NCI-H2107 treated with DMSO at 0.1 percent for 48 hours (cell line): ENCODE results near the gene ENPP7.
"Not testable (repeated sequence)": the region's sequence is repeated elsewhere in the genome, so short reads cannot be mapped to it uniquely, and the experiment has no call there.

Experiments
- DNase-seq: peaks from one replicate; lab custom pipeline; 2025; ENCODE audit not compliant: unreplicated experiment; lab: John Stamatoyannopoulos, UW

Gene ENPP7

GRCh38 chr17:79748295-79749099 lies 17.8 kb downstream of the ENPP7 start:
- DNase-seq = no peak

DNA sequence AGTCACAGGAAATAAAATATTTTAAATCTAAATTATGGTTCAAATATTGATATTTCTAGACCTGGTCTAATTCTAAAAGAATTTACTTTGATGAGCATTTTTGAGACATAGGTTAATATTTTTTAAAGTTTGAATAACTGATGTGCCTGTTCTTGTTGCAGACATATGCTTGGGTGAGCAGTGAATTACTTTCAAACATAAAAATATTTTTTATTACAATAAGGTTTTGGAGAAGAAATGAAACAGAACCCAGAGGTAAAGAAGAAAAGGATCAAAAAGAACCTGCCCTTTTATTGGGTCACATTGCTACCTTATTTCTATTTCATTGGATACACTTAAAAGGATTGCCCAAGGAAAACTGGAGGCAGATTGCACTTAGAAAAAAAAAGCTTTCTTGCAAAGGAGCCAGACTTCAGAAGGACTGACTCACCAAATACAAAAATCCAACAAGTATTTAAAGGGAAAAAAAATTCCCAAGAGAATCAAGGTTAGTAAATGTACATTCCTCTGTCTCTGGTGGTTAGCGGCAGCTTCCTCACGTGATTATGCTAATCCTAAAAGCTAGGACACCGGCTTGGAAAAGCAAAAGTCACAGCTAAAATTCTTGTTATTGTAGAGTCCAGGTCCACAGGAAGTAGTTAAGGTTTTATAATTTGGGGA lies 18.5 kb downstream of the ENPP7 start:
- DNase-seq = no peak

GRCh38 chr17:79749958-79750357 lies 19.2 kb downstream of the ENPP7 start:
- no peak for DNase-seq

- no peak for DNase-seq
Observed at GRCh38 chr17:79750650-79751545, 20.2 kb downstream of the ENPP7 start.

- DNase-seq = no peak
Observed at GRCh38 chr17:79752175-79752574, 21.4 kb downstream of the ENPP7 start.

DNA sequence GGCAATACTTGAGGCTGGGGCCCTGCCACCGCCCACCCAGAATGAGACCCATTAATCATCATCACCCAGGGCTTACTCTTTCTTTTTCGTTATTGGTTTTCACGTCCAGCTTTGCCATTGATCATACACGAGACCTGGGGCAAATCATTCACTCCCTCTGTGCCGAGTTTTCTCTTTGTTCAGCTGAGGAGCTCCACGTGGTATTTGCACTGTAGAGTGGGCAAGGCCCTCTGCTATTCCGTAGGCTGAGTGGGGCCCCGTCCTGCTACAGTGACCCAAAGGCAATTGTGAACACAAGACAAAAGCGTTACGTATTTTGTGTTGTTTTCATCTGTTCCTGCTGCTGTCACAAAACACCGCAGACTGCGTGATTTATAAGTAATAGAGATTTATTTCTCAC lies 23.6 kb downstream of the ENPP7 start:
- no peak for DNase-seq

DNA sequence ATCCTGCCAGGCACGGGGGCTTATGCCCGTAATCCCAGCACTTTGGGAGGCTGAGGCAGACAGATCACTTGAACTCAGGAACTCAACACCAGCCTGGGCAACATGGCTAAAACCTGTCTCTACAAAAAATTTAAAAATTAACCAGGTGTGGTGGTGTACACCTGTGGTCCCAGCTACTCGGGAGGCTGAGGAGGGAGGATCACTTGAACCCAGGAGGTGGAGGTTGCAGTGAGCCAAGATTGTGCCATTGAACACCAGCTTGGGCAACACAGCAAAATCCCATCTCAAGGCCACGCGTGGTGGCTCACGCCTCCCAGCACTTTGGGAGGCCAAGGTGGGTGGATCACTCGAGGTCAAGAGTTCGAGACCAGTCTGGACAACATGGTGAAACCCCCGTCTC lies 24.2 kb downstream of the ENPP7 start:
- DNase-seq = not testable (repeated sequence)

DNA sequence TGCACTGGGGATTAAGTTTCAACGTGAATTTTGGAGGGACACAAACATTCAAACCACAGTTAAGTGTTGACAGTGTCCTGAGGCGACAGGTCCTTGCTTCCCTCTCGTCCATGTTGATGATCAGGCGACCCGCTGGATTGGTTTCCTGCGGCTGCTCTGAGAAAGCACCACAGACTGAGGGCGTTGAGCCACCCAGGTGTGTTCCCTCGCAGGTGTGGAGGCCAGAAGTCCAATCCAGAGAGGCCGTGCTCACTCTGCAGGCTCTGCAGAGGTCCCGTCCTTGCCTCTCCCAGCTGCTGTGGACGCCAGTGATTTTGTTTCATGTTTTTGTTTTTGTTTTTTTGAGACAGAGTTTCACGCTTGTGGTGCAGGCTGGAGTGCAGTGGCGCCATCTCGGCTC lies 24.8 kb downstream of the ENPP7 start:
- DNase-seq = no peak

DNA sequence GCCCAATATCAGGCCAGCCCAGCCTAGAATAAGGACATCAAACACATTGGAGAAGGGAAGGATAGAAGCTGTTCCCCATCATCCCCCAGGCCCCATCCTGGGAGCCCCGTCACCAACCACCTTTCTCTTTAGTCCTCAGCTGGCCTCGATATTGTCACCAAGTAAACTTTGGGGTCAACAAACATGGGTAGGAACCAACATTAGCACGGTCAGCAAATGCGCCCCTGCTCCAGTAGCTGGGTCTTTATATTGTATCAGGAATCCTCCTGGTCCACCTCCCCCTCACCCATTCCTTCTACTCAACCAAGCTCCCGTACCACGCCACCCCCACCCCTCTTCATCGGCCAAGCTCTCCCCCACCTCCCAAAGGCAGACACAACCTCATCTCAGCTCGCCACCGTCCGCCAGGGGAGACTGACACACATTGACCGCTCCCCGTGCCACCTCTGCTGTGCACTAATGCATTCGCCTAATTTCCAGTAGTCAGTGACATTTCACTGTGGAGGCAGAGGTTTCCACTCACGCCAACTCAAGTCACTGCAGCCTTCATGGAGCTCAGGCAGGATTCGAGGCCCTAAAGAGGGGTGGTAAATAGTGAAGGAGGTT lies 26.5 kb downstream of the ENPP7 start:
- no peak for DNase-seq

DNA sequence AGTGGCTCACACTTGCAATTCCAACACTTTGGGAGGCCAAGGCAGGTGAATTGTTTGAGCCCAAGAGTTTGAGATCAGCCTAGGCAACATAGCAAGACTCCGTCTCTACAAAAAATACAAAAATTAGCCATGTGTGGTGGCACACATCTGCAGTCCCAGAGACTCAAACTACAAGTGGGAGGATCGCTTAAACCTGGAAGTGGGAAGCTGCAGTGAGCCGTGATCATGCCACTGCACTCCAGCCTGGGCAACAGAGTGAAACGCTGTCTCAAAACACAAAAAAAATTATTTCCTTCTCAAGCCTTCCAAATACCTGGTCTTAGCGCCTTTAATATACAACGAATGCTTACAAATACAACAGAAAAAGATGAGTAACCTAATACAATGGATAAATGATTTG lies 27.5 kb downstream of the ENPP7 start:
- no peak for DNase-seq

DNA sequence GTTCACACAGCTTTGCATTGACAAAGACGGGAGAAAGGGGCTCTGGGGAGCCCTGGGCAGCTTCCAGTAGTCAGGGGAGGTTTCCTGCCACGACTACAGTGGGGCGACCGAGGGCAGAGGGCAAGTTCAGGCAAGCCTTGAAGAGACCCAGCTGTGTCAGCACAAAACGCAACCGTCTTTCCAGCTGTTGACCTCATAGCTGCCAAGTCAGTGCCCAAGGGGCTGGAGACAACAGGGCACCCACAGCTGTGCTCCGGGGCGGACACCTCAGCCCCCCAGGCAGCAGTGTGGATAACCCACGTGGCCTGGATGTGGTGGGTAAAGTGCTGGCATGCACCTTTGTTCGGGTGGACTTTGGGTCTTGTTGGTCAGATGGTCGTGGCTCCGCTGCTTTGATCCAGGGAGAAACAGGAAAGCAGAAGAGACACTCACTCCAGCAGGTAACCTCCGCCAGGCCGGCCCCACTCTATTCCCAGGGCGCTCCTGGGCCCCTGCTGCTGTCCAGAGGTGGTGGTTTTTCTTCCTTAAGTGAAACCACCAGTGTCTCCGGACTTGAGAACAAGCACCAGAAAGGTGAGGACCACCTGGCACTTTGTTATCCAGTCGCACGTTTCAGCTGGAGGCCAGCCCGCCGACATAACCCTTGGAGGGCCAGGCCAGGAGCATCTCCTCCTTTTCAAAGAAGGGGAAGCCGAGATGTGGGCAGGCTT lies 29.6 kb downstream of the ENPP7 start:
- no peak for DNase-seq

- no peak for DNase-seq
Observed at GRCh38 chr17:79761894-79762589, 31.3 kb downstream of the ENPP7 start.

DNA sequence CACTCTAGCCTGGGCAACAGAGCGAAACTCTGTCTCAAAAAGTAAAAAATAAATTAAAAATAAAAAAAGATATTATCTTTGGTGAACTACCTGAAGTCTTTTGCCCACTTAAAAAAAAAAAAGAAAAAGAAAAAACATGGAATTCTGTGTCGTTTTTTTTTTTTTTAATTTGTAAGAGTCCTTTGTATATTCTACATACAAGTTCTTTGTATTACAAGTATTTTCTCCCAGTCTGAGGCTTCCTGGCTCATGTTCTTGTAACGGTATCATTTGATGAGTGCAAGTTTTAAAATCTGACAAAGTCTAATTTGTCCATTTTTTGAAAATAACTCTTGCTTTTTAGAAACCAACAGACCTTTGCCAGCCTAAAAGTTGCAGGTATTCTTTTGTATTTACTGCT lies 35.0 kb downstream of the ENPP7 start:
- DNase-seq = no peak

GRCh38 chr17:79769570-79770506 lies 39.1 kb downstream of the ENPP7 start:
- no peak for DNase-seq

DNA sequence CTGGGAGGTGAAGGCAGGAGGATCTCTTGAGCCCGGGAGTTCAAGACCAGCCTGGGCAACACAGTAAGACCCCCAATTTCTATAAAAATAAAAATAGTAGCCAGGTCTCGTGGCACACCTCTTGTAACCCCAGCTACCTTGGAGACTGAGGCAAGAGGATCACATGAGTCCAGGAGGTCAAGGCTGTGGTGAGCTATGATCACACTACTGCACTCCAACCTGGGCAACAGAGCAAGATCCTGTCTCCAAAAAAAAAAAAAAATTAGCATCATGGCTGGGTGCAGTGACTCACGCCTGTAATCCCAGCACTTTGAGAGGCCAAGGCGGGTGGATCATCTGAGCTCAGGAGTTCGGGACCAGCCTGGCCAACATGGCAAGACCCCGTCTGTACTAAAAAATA lies 40.5 kb downstream of the ENPP7 start:
- no peak for DNase-seq

GRCh38 chr17:79772726-79773125 lies 42.0 kb downstream of the ENPP7 start:
- not testable (repeated sequence) for DNase-seq

DNA sequence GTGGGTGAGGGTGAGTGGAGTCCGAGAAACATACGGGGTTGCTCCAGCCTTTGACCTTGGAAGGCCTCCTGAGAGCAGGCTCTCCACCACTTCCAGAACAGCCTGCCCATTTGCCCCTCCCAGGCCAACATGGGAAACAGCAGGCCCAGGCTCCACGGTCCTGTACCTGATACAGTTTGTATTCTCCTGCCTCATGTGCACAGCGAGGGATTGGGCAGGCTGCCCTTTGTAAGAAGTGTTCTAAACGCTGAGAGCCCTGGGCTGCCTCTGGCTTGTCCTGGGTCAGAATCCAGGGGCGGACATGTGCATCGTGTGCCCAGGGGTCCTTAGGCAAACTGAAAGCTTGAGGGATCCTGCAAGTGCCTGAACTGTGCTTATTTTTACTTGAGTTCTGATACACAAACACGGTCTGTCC lies 43.8 kb downstream of the ENPP7 start:
- DNase-seq = no peak

- DNase-seq = no peak
Observed at GRCh38 chr17:79775632-79776031, 44.9 kb downstream of the ENPP7 start.
